ENCODE results near the gene PDE8B. TPM values are rescaled to one million over a fixed set of nuclear protein-coding genes. Genes with fewer than 3 reads are reported as not detected.

The PDE8B gene
- total RNA-seq, 4 donors from 2014 or later: 0.16 to 1.3 (median 0.71) TPM; not detected in 1

DNA sequence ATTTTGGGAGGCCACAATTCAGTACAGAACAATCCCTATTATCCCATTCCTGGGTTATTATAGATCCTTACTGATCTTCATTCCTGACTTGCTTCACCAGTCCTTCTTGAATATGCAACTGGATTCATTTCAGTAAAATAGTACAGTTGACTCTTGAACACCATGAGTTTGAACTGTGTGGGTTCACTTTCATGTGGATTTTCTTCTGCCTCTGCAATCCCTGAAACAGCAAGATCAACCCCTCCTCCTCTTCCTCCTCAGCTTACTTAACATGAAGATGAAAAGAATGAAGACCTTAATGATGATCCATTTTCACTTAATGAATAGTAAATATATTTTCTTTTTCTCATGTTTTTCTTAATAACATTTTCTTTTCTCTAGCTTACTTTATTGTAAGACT is 8.3 kb upstream of the PDE8B start:
- DNase-seq (no peak), ATAC-seq (no peak)
- intact Hi-C loops (cut with DNase I; ENCODE audit: low total_unique reads) (no loop called here), in situ Hi-C loops (cut with MboI; ENCODE audit: low sequenced_read_pairs in 4 of 4) (no loop called here)
- H3K9me3 ChIP-seq: peaks cover 0 to 6% (median 0%) of the 10 kb centered on the region in 3 donors
- H3K36me3 ChIP-seq: no peaks in the 10 kb centered on the region
- no peaks in the 10 kb centered on the region for H3K4me1 ChIP-seq
- no peaks in the 10 kb centered on the region for H3K27me3 ChIP-seq
- no peak overlapping the region for H3K4me3 ChIP-seq
- no peak overlapping the region for H3K27ac ChIP-seq
- TF ChIP-seq POLR2A (IDR thresholded peaks at IDR 0.05): no peak
- TF ChIP-seq, protein P1, sequence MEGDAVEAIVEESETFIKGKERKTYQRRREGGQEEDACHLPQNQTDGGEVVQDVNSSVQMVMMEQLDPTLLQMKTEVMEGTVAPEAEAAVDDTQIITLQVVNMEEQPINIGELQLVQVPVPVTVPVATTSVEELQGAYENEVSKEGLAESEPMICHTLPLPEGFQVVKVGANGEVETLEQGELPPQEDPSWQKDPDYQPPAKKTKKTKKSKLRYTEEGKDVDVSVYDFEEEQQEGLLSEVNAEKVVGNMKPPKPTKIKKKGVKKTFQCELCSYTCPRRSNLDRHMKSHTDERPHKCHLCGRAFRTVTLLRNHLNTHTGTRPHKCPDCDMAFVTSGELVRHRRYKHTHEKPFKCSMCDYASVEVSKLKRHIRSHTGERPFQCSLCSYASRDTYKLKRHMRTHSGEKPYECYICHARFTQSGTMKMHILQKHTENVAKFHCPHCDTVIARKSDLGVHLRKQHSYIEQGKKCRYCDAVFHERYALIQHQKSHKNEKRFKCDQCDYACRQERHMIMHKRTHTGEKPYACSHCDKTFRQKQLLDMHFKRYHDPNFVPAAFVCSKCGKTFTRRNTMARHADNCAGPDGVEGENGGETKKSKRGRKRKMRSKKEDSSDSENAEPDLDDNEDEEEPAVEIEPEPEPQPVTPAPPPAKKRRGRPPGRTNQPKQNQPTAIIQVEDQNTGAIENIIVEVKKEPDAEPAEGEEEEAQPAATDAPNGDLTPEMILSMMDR (IDR thresholded peaks at IDR 0.05 in 4 of 5, conservative IDR thresholded peaks at IDR 0.05 in 1 of 5): no peak

DNA sequence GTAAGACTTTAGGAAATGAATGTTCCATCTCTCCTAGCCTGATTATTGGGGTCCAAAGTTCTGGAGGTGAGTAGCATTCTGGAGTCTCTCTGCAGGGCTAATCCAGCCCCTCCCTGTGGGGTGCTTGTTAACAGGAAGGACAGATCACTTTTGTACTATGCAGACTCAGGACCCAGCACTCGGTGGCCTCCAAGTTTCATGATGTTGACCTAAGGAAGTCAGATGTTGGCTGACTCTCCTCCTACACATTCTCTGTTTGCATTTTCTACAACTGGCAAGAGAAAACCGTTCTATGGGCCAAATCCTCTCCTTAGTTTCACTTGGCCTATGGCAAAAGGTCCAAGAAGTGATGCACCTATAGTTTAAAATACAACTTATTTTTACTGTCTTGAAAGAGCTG is 5.5 kb upstream of the PDE8B start:
- no peaks in the 10 kb centered on the region for H3K9me3 ChIP-seq
- intact Hi-C loops (cut with DNase I; ENCODE audit: low total_unique reads): no loop called here
- no peak overlapping the region for H3K27ac ChIP-seq
- no peaks in the 10 kb centered on the region for H3K36me3 ChIP-seq
- no peaks in the 10 kb centered on the region for H3K4me1 ChIP-seq
- DNase-seq (no peak), ATAC-seq (no peak)
- TF ChIP-seq, protein P1 (IDR thresholded peaks at IDR 0.05 in 4 of 5, conservative IDR thresholded peaks at IDR 0.05 in 1 of 5): no peak
- no peak for TF ChIP-seq POLR2A (IDR thresholded peaks at IDR 0.05)
- H3K27me3 ChIP-seq: peaks cover 5 to 8% (median 7%) of the 10 kb centered on the region in 3 donors
- H3K4me3 ChIP-seq: no peak overlapping the region
- in situ Hi-C loops (cut with MboI; ENCODE audit: low sequenced_read_pairs in 4 of 4): no loop called here

DNA sequence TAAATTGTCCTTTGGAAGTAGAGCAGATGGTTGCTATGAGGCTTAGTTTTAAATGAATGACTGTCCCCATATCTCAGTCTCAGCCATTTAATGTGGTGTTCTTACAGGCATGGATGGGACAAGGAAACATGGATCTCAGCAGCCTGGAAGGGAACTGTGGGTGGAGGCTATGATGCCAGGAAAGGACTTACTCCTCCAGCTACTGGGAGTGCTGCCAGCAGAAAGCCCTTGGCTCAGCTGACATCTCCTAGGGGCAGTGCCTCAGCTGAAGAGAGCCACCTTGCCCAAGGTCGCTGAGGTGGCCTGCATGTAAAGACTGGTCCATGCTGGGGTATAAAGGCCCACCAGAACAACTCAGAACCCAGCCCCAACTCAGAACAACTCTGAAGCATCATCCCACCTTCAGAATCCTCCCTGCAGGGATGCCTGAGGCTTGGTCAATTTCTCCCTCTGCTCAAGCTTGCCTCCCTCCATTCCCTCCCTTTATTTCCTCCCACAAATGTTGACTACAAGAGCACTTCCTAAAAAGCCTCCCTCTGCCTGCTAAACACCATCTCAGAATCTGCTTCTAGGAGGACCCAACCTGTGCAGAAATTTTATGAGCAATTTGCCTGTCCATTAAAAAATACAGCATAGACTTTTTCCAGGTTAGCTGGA is 1.8 kb upstream of the PDE8B start:
- Histone ChIP-seq H3K4me3 (no peak overlapping the region), H3K36me3 (no peaks in the 10 kb centered on the region), H3K9me3 (no peaks in the 10 kb centered on the region), H3K4me1 (no peaks in the 10 kb centered on the region), H3K27ac (no peak overlapping the region), H3K27me3 (peaks cover 33 to 36% (median 34%) of the 10 kb centered on the region in 3 donors)
- intact Hi-C loops (cut with DNase I; ENCODE audit: low total_unique reads): no loop called here
- in situ Hi-C loops (cut with MboI; ENCODE audit: low sequenced_read_pairs in 4 of 4): no loop called here
- DNase-seq: no peak
- TF ChIP-seq, protein P1 (IDR thresholded peaks at IDR 0.05 in 4 of 5, conservative IDR thresholded peaks at IDR 0.05 in 1 of 5): no peak
- TF ChIP-seq POLR2A (IDR thresholded peaks at IDR 0.05): no peak
- ATAC-seq: no peak

DNA sequence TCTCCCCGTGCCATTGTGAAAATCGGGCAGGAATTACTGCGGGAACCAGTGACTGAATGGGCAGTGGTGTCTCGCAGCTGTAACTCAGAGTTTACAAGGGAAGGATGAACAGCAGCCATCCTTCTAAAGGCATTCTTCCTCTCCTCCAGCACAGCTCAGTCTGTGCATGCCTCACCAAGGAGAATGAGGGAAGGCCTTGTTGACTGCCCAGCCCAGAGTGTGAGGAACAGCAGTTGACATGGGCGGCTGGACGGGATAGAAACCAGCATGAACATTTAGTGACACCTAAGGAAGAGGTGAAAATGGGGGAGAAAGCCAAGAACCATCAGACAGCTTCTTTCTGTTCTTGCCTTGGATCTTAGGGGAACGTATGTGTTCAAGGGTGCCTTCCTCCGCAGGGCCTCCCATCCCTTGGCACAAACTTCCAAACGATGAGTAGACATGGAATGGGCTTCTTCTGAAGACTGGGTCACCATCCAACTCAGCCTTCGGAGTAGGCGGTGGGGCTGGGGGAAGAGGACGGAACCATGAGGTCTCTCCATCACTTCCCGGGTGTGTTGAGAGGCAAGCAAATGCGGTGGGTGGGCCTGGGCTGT is 887 bp upstream of the PDE8B start:
- H3K36me3 ChIP-seq: no peaks in the 10 kb centered on the region
- DNase-seq (no peak), ATAC-seq (no peak)
- H3K27me3 ChIP-seq: peaks cover 37 to 46% (median 43%) of the 10 kb centered on the region in 3 donors
- no peaks in the 10 kb centered on the region for H3K9me3 ChIP-seq
- TF ChIP-seq, protein P1 (IDR thresholded peaks at IDR 0.05 in 4 of 5, conservative IDR thresholded peaks at IDR 0.05 in 1 of 5): no peak
- no peaks in the 10 kb centered on the region for H3K4me1 ChIP-seq
- in situ Hi-C loops (cut with MboI; ENCODE audit: low sequenced_read_pairs in 4 of 4) (no loop called here), intact Hi-C loops (cut with DNase I; ENCODE audit: low total_unique reads) (no loop called here)
- no peak overlapping the region for H3K27ac ChIP-seq
- peak overlapping the region in 1 of 4 donors; percentile 40 for H3K4me3 ChIP-seq

All from gastrocnemius medialis (tissue), 4 donors.